Uterus (tissue), 4 donors: ENCODE data around the gene SECISBP2L. TPM values are rescaled to one million over a fixed set of nuclear protein-coding genes. Genes with fewer than 3 reads are reported as not detected.

Experiments
- DNase-seq, 2 donors: peaks; one replicate each; pipeline ENCODE4 v3.0.0-alpha.2; 2019 to 2020
- H3K27ac ChIP-seq, 2 donors: fragments of 200-600 bp; sonication (generic); 1 replicate in 1 of 2; 2 replicates in 1 of 2; pipeline ENCODE4 v1.5.1; 2016 to 2018
- H3K27me3 ChIP-seq, 2 donors: fragments of 200-600 bp; sonication (generic); one replicate each; pipeline ENCODE4 v1.5.1; 2018 to 2019; ENCODE audit warnings: control low read depth in 1 of 2
- H3K36me3 ChIP-seq, 2 donors: fragments of 200-600 bp; sonication (generic); one replicate each; pipeline ENCODE4 v1.5.1; 2019; ENCODE audit warnings: control low read depth in 1 of 2
- H3K4me1 ChIP-seq, 2 donors: fragments of 200-600 bp; sonication (generic); one replicate each; pipeline ENCODE4 v1.5.1; 2018 to 2019; ENCODE audit warnings: control low read depth in 1 of 2
- H3K4me3 ChIP-seq, 2 donors: fragments of 200-600 bp; sonication (generic); 1 replicate in 1 of 2; 2 replicates in 1 of 2; pipeline ENCODE4 v1.5.1; 2018 to 2019; ENCODE audit warnings: mild to moderate bottlenecking in 1 of 2
- H3K9me3 ChIP-seq, 2 donors: fragments of 200-600 bp; sonication (generic); one replicate each; pipeline ENCODE4 v1.5.1; 2019; ENCODE audit warnings: control low read depth in 1 of 2
- CTCF ChIP-seq, 4 experiments: fragments of 200-600 bp in 2 of 4; fragments of 450-650 bp in 2 of 4; sonication (generic) in 2 of 4; IDR thresholded peaks; one replicate each; pipeline ENCODE4 v1.5.1; 2016 to 2019; ENCODE audit warnings: antibody characterized with exemption in 4 of 4, mild to moderate bottlenecking in 2 of 4, moderate library complexity in 1 of 4
- POLR2A ChIP-seq, 2 donors: fragments of 450-650 bp; IDR thresholded peaks; one replicate each; pipeline ENCODE4 v1.6.1; 2016; ENCODE audit warnings: antibody characterized with exemption in 2 of 2, mild to moderate bottlenecking in 1 of 2, moderate library complexity in 1 of 2
- intact Hi-C: fragments of 100-400 bp; cut with DNase I; formaldehyde crosslinking; loops from one replicate; pipeline ENCODE4 v1.15.1; 2023; ENCODE audit warnings: low total_unique reads
- total RNA-seq, 4 donors: library from RNA; depleted of rRNA in 3 of 4; stranded (reverse); fragments of >200 nt in 3 of 4; gene quantifications; one replicate each; pipeline versions ENCODE4 v1.1.0 to v1.2.4, GENCODE V29; 2014 to 2023
- donor health status: DM: yes; HTN: yes; CAD: no.

The SECISBP2L gene
- total RNA-seq, 4 donors from 2014 or later = 24.8 to 73.9 (median 47.6) TPM

- H3K27me3 ChIP-seq = no peaks in the 10 kb centered on the region
- DNase-seq = no peak
- no peak overlapping the region for H3K4me3 ChIP-seq
- H3K36me3 ChIP-seq = no peaks in the 10 kb centered on the region
- TF ChIP-seq POLR2A (IDR thresholded peaks at IDR 0.05) (no peak), CTCF (IDR thresholded peaks at IDR 0.05) (no peak)
- no peaks in the 10 kb centered on the region for H3K4me1 ChIP-seq
- no peak overlapping the region for H3K27ac ChIP-seq
- no peaks in the 10 kb centered on the region for H3K9me3 ChIP-seq
- intact Hi-C loops = no loop called here
Measured at GRCh38 chr15:48999314-48999713, 46.9 kb downstream of the SECISBP2L start.

- H3K36me3 ChIP-seq = no peaks in the 10 kb centered on the region
- H3K4me1 ChIP-seq = no peaks in the 10 kb centered on the region
- no peak for TF ChIP-seq CTCF (IDR thresholded peaks at IDR 0.05)
- no peak overlapping the region for H3K27ac ChIP-seq
- DNase-seq = no peak
- H3K27me3 ChIP-seq = no peaks in the 10 kb centered on the region
- intact Hi-C loops = no loop called here
- H3K9me3 ChIP-seq = no peaks in the 10 kb centered on the region
- H3K4me3 ChIP-seq = no peak overlapping the region
Measured at GRCh38 chr15:48996276-48996675, 50.0 kb downstream of the SECISBP2L start.

GRCh38 chr15:48993380-48993779 lies 52.9 kb downstream of the SECISBP2L start:
- Histone ChIP-seq H3K9me3 (no peaks in the 10 kb centered on the region), H3K27me3 (no peaks in the 10 kb centered on the region), H3K4me1 (no peaks in the 10 kb centered on the region), H3K36me3 (no peaks in the 10 kb centered on the region), H3K4me3 (no peak overlapping the region), H3K27ac (no peak overlapping the region)
- intact Hi-C loops = no loop called here
- DNase-seq = no peak
- TF ChIP-seq POLR2A (IDR thresholded peaks at IDR 0.05) (no peak), CTCF (IDR thresholded peaks at IDR 0.05) (no peak)

- Histone ChIP-seq H3K27ac (no peak overlapping the region), H3K9me3 (no peaks in the 10 kb centered on the region), H3K27me3 (no peaks in the 10 kb centered on the region), H3K36me3 (no peaks in the 10 kb centered on the region), H3K4me3 (no peak overlapping the region), H3K4me1 (no peaks in the 10 kb centered on the region)
- DNase-seq = no peak
- intact Hi-C loops = no loop called here
- TF ChIP-seq POLR2A (IDR thresholded peaks at IDR 0.05) (no peak), CTCF (IDR thresholded peaks at IDR 0.05) (no peak)
Measured at GRCh38 chr15:48992545-48992944, 53.7 kb downstream of the SECISBP2L start.

- Histone ChIP-seq H3K27me3 (no peaks in the 10 kb centered on the region), H3K9me3 (no peaks in the 10 kb centered on the region), H3K4me3 (no peak overlapping the region), H3K36me3 (no peaks in the 10 kb centered on the region), H3K4me1 (no peaks in the 10 kb centered on the region), H3K27ac (no peak overlapping the region)
- intact Hi-C loops = no loop called here
- DNase-seq = no peak
- TF ChIP-seq POLR2A (IDR thresholded peaks at IDR 0.05) (no peak), CTCF (IDR thresholded peaks at IDR 0.05) (no peak)
Measured at GRCh38 chr15:48992096-48992495, 54.1 kb downstream of the SECISBP2L start.
